HEK293 (cell line): ENCODE data around the gene COL24A1.

ENCODE experiments used
- GLI4 ChIP-seq: fragments of 450-650 bp; formaldehyde crosslinking; IDR thresholded peaks from 2 replicates; pipeline ENCODE4 v1.5.1; 2016; ENCODE audit warnings: missing biosample characterization, missing genetic modification characterization
- GLIS1 ChIP-seq: fragments of 450-650 bp; formaldehyde crosslinking; IDR thresholded peaks from 2 replicates; pipeline ENCODE4 v1.5.1; 2016; ENCODE audit warnings: missing biosample characterization, missing genetic modification characterization
- GLIS2 ChIP-seq: fragments of 450-650 bp; formaldehyde crosslinking; IDR thresholded peaks from 2 replicates; pipeline ENCODE4 v1.5.1; 2016; ENCODE audit warnings: missing biosample characterization, missing genetic modification characterization
- IKZF3 ChIP-seq: fragments of 450-650 bp; IDR thresholded peaks from 2 replicates; pipeline ENCODE4 v1.5.0; 2018; ENCODE audit warnings: missing biosample characterization, mild to moderate bottlenecking, missing genetic modification characterization, moderate library complexity
- KLF9 ChIP-seq: fragments of 450-650 bp; formaldehyde crosslinking; IDR thresholded peaks from 2 replicates; pipeline ENCODE4 v1.5.1; 2016; ENCODE audit warnings: missing biosample characterization, missing genetic modification characterization, low read depth
- OSR2 ChIP-seq: fragments of 450-650 bp; formaldehyde crosslinking; IDR thresholded peaks from 2 replicates; pipeline ENCODE4 v1.5.1; 2016; ENCODE audit warnings: missing biosample characterization, missing genetic modification characterization
- SALL2 ChIP-seq: fragments of 450-650 bp; formaldehyde crosslinking; IDR thresholded peaks from 2 replicates; pipeline ENCODE4 v1.5.0; 2017; ENCODE audit warnings: missing biosample characterization, mild to moderate bottlenecking, missing genetic modification characterization, borderline replicate concordance
- SETDB1 ChIP-seq: IDR thresholded peaks from one replicate; pipeline ENCODE4 v1.6.1; 2017; ENCODE audit warnings: mild to moderate bottlenecking, low read length, moderate library complexity, mixed read lengths; ENCODE audit not compliant: insufficient read length
- SP7 ChIP-seq: fragments of 450-650 bp; formaldehyde crosslinking; IDR thresholded peaks from 2 replicates; pipeline ENCODE4 v1.5.1; 2016; ENCODE audit warnings: missing biosample characterization, missing genetic modification characterization
- ZBTB1 ChIP-seq: fragments of 450-650 bp; formaldehyde crosslinking; IDR thresholded peaks from 2 replicates; pipeline ENCODE4 v1.5.1; 2016; ENCODE audit warnings: missing biosample characterization, missing genetic modification characterization
- ZBTB17 ChIP-seq: fragments of 450-650 bp; formaldehyde crosslinking; IDR thresholded peaks from 2 replicates; pipeline ENCODE4 v1.5.1; 2016; ENCODE audit warnings: missing biosample characterization, missing genetic modification characterization
- ZBTB7A ChIP-seq: fragments of 450-650 bp; formaldehyde crosslinking; IDR thresholded peaks from 2 replicates; pipeline ENCODE4 v1.5.1; 2016; ENCODE audit warnings: low read depth, missing biosample characterization, missing genetic modification characterization
- ZBTB8A ChIP-seq: fragments of 450-650 bp; formaldehyde crosslinking; IDR thresholded peaks from 2 replicates; pipeline ENCODE4 v1.5.1; 2016; ENCODE audit warnings: missing biosample characterization, missing genetic modification characterization
- ZEB2 ChIP-seq: fragments of 450-650 bp; formaldehyde crosslinking; IDR thresholded peaks from 2 replicates; pipeline ENCODE4 v1.5.1; 2016; ENCODE audit warnings: missing biosample characterization, missing genetic modification characterization
- ZFP69B ChIP-seq: fragments of 450-650 bp; formaldehyde crosslinking; IDR thresholded peaks from 2 replicates; pipeline ENCODE4 v1.5.1; 2016; ENCODE audit warnings: missing biosample characterization, missing genetic modification characterization
- ZNF16 ChIP-seq: fragments of 450-650 bp; formaldehyde crosslinking; IDR thresholded peaks from 2 replicates; pipeline ENCODE4 v1.5.1; 2016; ENCODE audit warnings: low read depth, missing biosample characterization, missing genetic modification characterization
- ZNF175 ChIP-seq: fragments of 450-650 bp; formaldehyde crosslinking; IDR thresholded peaks from 2 replicates; pipeline ENCODE4 v1.5.1; 2016; ENCODE audit warnings: missing biosample characterization, missing genetic modification characterization
- ZNF202 ChIP-seq: fragments of 450-650 bp; formaldehyde crosslinking; IDR thresholded peaks from 2 replicates; pipeline ENCODE4 v1.5.1; 2016; ENCODE audit warnings: missing biosample characterization, missing genetic modification characterization, borderline replicate concordance
- ZNF211 ChIP-seq: fragments of 450-650 bp; formaldehyde crosslinking; IDR thresholded peaks from 2 replicates; pipeline ENCODE4 v1.5.1; 2016; ENCODE audit warnings: low read depth, missing biosample characterization, missing genetic modification characterization
- ZNF311 ChIP-seq: fragments of 450-650 bp; formaldehyde crosslinking; IDR thresholded peaks from 2 replicates; pipeline ENCODE4 v1.5.1; 2017; ENCODE audit warnings: missing biosample characterization, missing genetic modification characterization, borderline replicate concordance
- ZNF335 ChIP-seq: fragments of 450-650 bp; formaldehyde crosslinking; conservative IDR thresholded peaks from 2 replicates; pipeline ENCODE4 v1.5.1; 2016; ENCODE audit warnings: missing biosample characterization, missing genetic modification characterization
- ZNF37A ChIP-seq: fragments of 450-650 bp; IDR thresholded peaks from 2 replicates; pipeline ENCODE4 v1.5.1; 2018; ENCODE audit warnings: missing biosample characterization, missing genetic modification characterization
- ZNF423 ChIP-seq: fragments of 450-650 bp; formaldehyde crosslinking; IDR thresholded peaks from 2 replicates; pipeline ENCODE4 v1.5.1; 2016; ENCODE audit warnings: missing biosample characterization, missing genetic modification characterization
- ZNF629 ChIP-seq: fragments of 450-650 bp; formaldehyde crosslinking; IDR thresholded peaks from 2 replicates; pipeline ENCODE4 v1.5.1; 2017; ENCODE audit warnings: missing biosample characterization, missing genetic modification characterization
- ZNF654 ChIP-seq: fragments of 450-650 bp; formaldehyde crosslinking; IDR thresholded peaks from 2 replicates; pipeline ENCODE4 v1.5.1; 2016; ENCODE audit warnings: low read depth, missing biosample characterization, missing genetic modification characterization
- ZNF660 ChIP-seq: fragments of 450-650 bp; IDR thresholded peaks from 2 replicates; pipeline ENCODE4 v1.5.1; 2018; ENCODE audit warnings: missing biosample characterization, mild to moderate bottlenecking, missing genetic modification characterization
- ZNF707 ChIP-seq: fragments of 450-650 bp; formaldehyde crosslinking; IDR thresholded peaks from 2 replicates; pipeline ENCODE4 v1.5.1; 2016; ENCODE audit warnings: missing biosample characterization, missing genetic modification characterization
- ZNF776 ChIP-seq: fragments of 450-650 bp; formaldehyde crosslinking; IDR thresholded peaks from 2 replicates; pipeline ENCODE4 v1.5.0; 2017; ENCODE audit warnings: missing biosample characterization, missing genetic modification characterization, borderline replicate concordance
- ZNF785 ChIP-seq: fragments of 450-650 bp; formaldehyde crosslinking; IDR thresholded peaks from 2 replicates; pipeline ENCODE4 v1.5.1; 2016; ENCODE audit warnings: missing biosample characterization, missing genetic modification characterization
- ZXDB ChIP-seq: fragments of 450-650 bp; formaldehyde crosslinking; IDR thresholded peaks from 2 replicates; pipeline ENCODE4 v1.5.1; 2016; ENCODE audit warnings: missing biosample characterization, missing genetic modification characterization
- TF ChIP-seq, protein P1 (sequence below): sonication (generic); formaldehyde crosslinking; IDR thresholded peaks from 2 replicates; pipeline ENCODE4 v1.8.1; 2022; ENCODE audit warnings: mild to moderate bottlenecking, moderate library complexity, missing genetic modification reagents
- TF ChIP-seq, protein P2 (sequence below): fragments of 450-650 bp; formaldehyde crosslinking; IDR thresholded peaks from 2 replicates; pipeline ENCODE4 v1.5.1; 2017; ENCODE audit warnings: missing biosample characterization, mild to moderate bottlenecking, missing genetic modification characterization, moderate library complexity
- TF ChIP-seq, protein P3 (sequence below): fragments of 450-650 bp; formaldehyde crosslinking; IDR thresholded peaks from 2 replicates; pipeline ENCODE4; 2016; ENCODE audit warnings: missing biosample characterization, missing genetic modification characterization
- TF ChIP-seq, protein P4 (sequence below): fragments of 450-650 bp; formaldehyde crosslinking; IDR thresholded peaks from 2 replicates; pipeline ENCODE4 v1.5.1; 2017; ENCODE audit warnings: missing biosample characterization, missing genetic modification characterization
- TF ChIP-seq, protein P5 (sequence below): fragments of 450-650 bp; formaldehyde crosslinking; IDR thresholded peaks from 2 replicates; pipeline ENCODE4 v1.5.1; 2016; ENCODE audit warnings: missing biosample characterization, missing genetic modification characterization, low read depth

COL24A1 gene

DNA sequence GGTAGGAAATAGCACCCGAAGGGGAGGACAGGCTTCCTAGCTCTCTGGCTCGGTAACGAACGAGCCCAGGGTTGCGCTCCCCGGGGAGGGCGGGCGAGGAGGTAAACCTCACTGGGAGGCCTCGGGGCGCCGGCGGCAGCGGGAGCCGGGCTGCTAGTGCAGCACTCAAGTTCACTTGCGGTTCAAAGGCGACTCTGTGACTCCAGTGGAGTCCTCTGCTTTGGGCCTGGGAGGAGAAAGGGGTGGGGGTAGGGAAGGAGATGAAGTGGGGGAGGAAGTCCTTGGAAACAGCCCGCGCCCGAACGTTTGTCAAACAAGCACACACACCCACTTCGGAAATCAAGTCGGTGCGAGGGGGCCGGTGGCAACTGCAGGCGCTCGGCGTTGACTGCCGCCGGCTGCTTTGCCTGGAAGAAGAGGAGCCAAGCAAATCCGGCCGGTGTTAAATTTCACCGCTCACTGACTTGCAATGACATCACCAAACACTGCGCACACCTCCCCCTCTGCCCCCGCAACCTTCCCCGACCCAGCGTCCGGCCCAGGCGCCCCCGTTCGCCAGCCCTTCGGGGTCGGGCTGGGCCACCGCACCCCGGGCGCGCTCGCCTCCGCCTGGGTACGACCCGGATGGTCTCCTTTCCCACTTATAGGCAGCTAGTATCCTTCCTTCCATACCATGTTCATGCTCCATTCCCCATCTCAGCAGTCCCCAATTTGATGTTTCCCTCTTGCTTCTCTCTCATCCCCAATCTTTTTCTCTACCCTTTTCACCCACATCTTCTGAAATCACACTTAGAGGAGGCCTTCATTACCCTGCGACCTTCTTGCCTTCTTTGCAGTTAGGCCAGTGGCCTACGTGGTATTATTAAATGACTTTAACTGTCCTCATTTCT is at the start of gene COL24A1 (continued):
- TF ChIP-seq ZNF335 (tag by site-specific recombination) (peak; percentile 83), KLF9 (peak; percentile 81), ZNF776 (tag by site-specific recombination) (no peak), GLIS2 (tag by site-specific recombination) (peak; percentile 92), ZXDB (tag by site-specific recombination) (peak; percentile 73), ZNF311 (tag by site-specific recombination) (no peak), ZBTB17 (tag by site-specific recombination) (peak; percentile 68), ZNF629 (tag by site-specific recombination) (peak; percentile 86), ZBTB1 (peak; percentile 19; the same call in 1 of the 2 replicates), OSR2 (tag by site-specific recombination) (peak; percentile 62), IKZF3 (tag by site-specific recombination) (0 out of 2 replicates have a peak, but pooled peaks have one; percentile 15), ZBTB8A (tag by site-specific recombination) (0 out of 2 replicates have a peak, but pooled peaks have one; percentile 26), ZNF423 (tag by site-specific recombination) (peak; percentile 84), ZNF16 (tag by site-specific recombination) (no peak), ZEB2 (peak; percentile 56), ZNF785 (tag by site-specific recombination) (no peak), ZNF654 (tag by site-specific recombination) (no peak), ZBTB7A (tag by site-specific recombination) (no peak), ZNF202 (tag by site-specific recombination) (peak; percentile 94), ZNF660 (tag by site-specific recombination) (peak; percentile 54; the same call in 1 of the 2 replicates), SALL2 (no peak), ZNF707 (tag by site-specific recombination) (no peak), ZNF211 (tag by site-specific recombination) (no peak), SP7 (peak; percentile 67), SETDB1 (no peak), GLIS1 (tag by site-specific recombination) (peak; percentile 92), ZNF37A (tag by site-specific recombination) (no peak), ZNF175 (tag by site-specific recombination) (no peak), ZFP69B (tag by site-specific recombination) (0 out of 2 replicates have a peak, but pooled peaks have one; percentile 48), GLI4 (tag by site-specific recombination) (peak; percentile 10; the same call in 1 of the 2 replicates)
- TF ChIP-seq, protein P1, sequence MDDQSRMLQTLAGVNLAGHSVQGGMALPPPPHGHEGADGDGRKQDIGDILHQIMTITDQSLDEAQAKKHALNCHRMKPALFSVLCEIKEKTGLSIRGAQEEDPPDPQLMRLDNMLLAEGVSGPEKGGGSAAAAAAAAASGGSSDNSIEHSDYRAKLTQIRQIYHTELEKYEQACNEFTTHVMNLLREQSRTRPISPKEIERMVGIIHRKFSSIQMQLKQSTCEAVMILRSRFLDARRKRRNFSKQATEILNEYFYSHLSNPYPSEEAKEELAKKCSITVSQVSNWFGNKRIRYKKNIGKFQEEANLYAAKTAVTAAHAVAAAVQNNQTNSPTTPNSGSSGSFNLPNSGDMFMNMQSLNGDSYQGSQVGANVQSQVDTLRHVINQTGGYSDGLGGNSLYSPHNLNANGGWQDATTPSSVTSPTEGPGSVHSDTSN (CRISPR knock-in tag), result no peak
- TF ChIP-seq, protein P2, sequence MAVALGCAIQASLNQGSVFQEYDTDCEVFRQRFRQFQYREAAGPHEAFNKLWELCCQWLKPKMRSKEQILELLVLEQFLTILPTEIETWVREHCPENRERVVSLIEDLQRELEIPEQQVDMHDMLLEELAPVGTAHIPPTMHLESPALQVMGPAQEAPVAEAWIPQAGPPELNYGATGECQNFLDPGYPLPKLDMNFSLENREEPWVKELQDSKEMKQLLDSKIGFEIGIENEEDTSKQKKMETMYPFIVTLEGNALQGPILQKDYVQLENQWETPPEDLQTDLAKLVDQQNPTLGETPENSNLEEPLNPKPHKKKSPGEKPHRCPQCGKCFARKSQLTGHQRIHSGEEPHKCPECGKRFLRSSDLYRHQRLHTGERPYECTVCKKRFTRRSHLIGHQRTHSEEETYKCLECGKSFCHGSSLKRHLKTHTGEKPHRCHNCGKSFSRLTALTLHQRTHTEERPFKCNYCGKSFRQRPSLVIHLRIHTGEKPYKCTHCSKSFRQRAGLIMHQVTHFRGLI (tag by site-specific recombination), result no peak
- TF ChIP-seq, protein P3, sequence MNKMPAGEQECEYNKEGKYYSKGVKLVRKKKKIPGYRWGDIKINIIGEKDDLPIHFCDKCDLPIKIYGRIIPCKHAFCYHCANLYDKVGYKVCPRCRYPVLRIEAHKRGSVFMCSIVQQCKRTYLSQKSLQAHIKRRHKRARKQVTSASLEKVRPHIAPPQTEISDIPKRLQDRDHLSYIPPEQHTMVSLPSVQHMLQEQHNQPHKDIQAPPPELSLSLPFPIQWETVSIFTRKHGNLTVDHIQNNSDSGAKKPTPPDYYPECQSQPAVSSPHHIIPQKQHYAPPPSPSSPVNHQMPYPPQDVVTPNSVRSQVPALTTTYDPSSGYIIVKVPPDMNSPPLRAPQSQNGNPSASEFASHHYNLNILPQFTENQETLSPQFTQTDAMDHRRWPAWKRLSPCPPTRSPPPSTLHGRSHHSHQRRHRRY (tag by site-specific recombination), result no peak
- TF ChIP-seq, protein P4, sequence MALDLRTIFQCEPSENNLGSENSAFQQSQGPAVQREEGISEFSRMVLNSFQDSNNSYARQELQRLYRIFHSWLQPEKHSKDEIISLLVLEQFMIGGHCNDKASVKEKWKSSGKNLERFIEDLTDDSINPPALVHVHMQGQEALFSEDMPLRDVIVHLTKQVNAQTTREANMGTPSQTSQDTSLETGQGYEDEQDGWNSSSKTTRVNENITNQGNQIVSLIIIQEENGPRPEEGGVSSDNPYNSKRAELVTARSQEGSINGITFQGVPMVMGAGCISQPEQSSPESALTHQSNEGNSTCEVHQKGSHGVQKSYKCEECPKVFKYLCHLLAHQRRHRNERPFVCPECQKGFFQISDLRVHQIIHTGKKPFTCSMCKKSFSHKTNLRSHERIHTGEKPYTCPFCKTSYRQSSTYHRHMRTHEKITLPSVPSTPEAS (tag by site-specific recombination), result no peak
- TF ChIP-seq, protein P5, sequence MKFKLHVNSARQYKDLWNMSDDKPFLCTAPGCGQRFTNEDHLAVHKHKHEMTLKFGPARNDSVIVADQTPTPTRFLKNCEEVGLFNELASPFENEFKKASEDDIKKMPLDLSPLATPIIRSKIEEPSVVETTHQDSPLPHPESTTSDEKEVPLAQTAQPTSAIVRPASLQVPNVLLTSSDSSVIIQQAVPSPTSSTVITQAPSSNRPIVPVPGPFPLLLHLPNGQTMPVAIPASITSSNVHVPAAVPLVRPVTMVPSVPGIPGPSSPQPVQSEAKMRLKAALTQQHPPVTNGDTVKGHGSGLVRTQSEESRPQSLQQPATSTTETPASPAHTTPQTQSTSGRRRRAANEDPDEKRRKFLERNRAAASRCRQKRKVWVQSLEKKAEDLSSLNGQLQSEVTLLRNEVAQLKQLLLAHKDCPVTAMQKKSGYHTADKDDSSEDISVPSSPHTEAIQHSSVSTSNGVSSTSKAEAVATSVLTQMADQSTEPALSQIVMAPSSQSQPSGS (tag by site-specific recombination), result peak; percentile 92
